Nucleus accumbens (tissue), 56 donors: Measurements from ENCODE around the gene PKDCC.
"Not testable (repeated sequence)": the region's sequence is repeated elsewhere in the genome, so short reads cannot be mapped to it uniquely, and the experiment has no call there.

Experiments used
- DNase-seq, 56 donors: peaks; one replicate each; lab custom pipeline; 2025; lab: John Stamatoyannopoulos, UW

The PKDCC gene

GRCh38 chr2:42030200-42030759 is 17.5 kb upstream of the PKDCC start:
- no peak for DNase-seq

GRCh38 chr2:42030829-42031228 is 17.0 kb upstream of the PKDCC start:
- peak in 3 of 56 donors; percentile 18 to 25 (median 19) for DNase-seq

- DNase-seq: no peak
Observed at GRCh38 chr2:42031281-42032223, 16.3 kb upstream of the PKDCC start.

- DNase-seq: no peak
Observed at GRCh38 chr2:42032224-42032620, 15.6 kb upstream of the PKDCC start.

GRCh38 chr2:42032745-42033144 is 15.1 kb upstream of the PKDCC start:
- DNase-seq: no peak

- not testable (repeated sequence) for DNase-seq
Observed at GRCh38 chr2:42034096-42034495, 13.7 kb upstream of the PKDCC start.

GRCh38 chr2:42035241-42035640 is 12.6 kb upstream of the PKDCC start:
- DNase-seq: no peak

GRCh38 chr2:42036413-42036812 is 11.4 kb upstream of the PKDCC start:
- no peak for DNase-seq

GRCh38 chr2:42036940-42037339 is 10.9 kb upstream of the PKDCC start:
- DNase-seq: no peak

GRCh38 chr2:42040643-42041278 is 7.1 kb upstream of the PKDCC start:
- DNase-seq: no peak

GRCh38 chr2:42041377-42042127 is 6.3 kb upstream of the PKDCC start:
- DNase-seq: no peak

GRCh38 chr2:42042631-42043355 is 5.0 kb upstream of the PKDCC start:
- DNase-seq: no peak

GRCh38 chr2:42043789-42044394 is 3.9 kb upstream of the PKDCC start:
- no peak for DNase-seq

- DNase-seq: no peak
Observed at GRCh38 chr2:42044939-42045338, 2.9 kb upstream of the PKDCC start.

GRCh38 chr2:42045352-42045751 is 2.5 kb upstream of the PKDCC start:
- DNase-seq: no peak

GRCh38 chr2:42045848-42046748 is 1.7 kb upstream of the PKDCC start:
- DNase-seq: no peak

GRCh38 chr2:42046819-42047487 is 868 bp upstream of the PKDCC start:
- DNase-seq: peak in 1 of 56 donors; percentile 22
